ENCODE measurements around the gene KLHL12. TPM values are rescaled to one million over a fixed set of nuclear protein-coding genes. Genes with fewer than 3 reads are reported as not detected.

KLHL12 gene
- polyA plus RNA-seq, 4 donors, result 29.6 to 43.6 (median 40.4) TPM

GRCh38 chr1:202844935-202845334 lies 82.1 kb downstream of the KLHL12 start:
- DNase-seq (ENCODE audit: low read depth in 4 of 4, low spot score in 3 of 4), result no peak

- no peak for DNase-seq (ENCODE audit: low read depth in 4 of 4, low spot score in 3 of 4)
Measured at GRCh38 chr1:202844259-202844658, 82.8 kb downstream of the KLHL12 start.

GRCh38 chr1:202843081-202843480 lies 84.0 kb downstream of the KLHL12 start:
- DNase-seq (ENCODE audit: low read depth in 4 of 4, low spot score in 3 of 4), result no peak

Other genes with a start within 250 kb of the KLHL12 start
- gene SYT2, start 216.8 kb downstream of the KLHL12 start, polyA plus RNA-seq (ENCODE audit: insufficient read length in 4 of 4), result 1 to 10 TPM; 2.0 to 3.0 (median 2.0) TPM
- 100 to 1,000 TPM in 3 of 4 donors, 10 to 100 TPM in 1; 97.1 to 114 (median 104) TPM for gene KDM5B, start 118.8 kb downstream of the KLHL12 start, polyA plus RNA-seq (ENCODE audit: insufficient read length in 4 of 4)
- 1 to 10 TPM; 3.3 to 6.7 (median 4.3) TPM for gene PCAT6, start 116.3 kb downstream of the KLHL12 start, polyA plus RNA-seq (ENCODE audit: insufficient read length in 4 of 4)
- gene RABIF, start 38.1 kb downstream of the KLHL12 start, polyA plus RNA-seq (ENCODE audit: insufficient read length in 4 of 4), result 10 to 100 TPM in 3 of 4 donors, 1 to 10 TPM in 1; 9.0 to 11.8 (median 11.3) TPM
- gene ADIPOR1, start 31.1 kb upstream of the KLHL12 start, polyA plus RNA-seq (ENCODE audit: insufficient read length in 4 of 4), result 10 to 100 TPM; 75.0 to 89.6 (median 83.2) TPM
- 10 to 100 TPM; 26.4 to 54.8 (median 45.9) TPM for gene CYB5R1, start 40.0 kb upstream of the KLHL12 start, polyA plus RNA-seq (ENCODE audit: insufficient read length in 4 of 4)
- gene TMEM183A, start 80.1 kb upstream of the KLHL12 start, polyA plus RNA-seq (ENCODE audit: insufficient read length in 4 of 4), result 10 to 100 TPM; 56.0 to 83.9 (median 76.4) TPM
- 10 to 100 TPM in 1 of 4 donors, 1 to 10 TPM in 3; 2.2 to 15.3 (median 5.2) TPM for gene PPFIA4, start 99.3 kb upstream of the KLHL12 start, polyA plus RNA-seq (ENCODE audit: insufficient read length in 4 of 4)
- under 1 TPM; 0.10 to 0.23 (median 0.15) TPM for gene MYOG, start 158.8 kb upstream of the KLHL12 start, polyA plus RNA-seq (ENCODE audit: insufficient read length in 4 of 4)
- gene ADORA1, start 200.5 kb upstream of the KLHL12 start, polyA plus RNA-seq (ENCODE audit: insufficient read length in 4 of 4), result 1 to 10 TPM; 1.6 to 6.8 (median 4.4) TPM
- gene MYBPH, start 248.6 kb upstream of the KLHL12 start, polyA plus RNA-seq (ENCODE audit: insufficient read length in 4 of 4), result under 1 TPM; 0.07 to 0.24 (median 0.16) TPM